IPS-NIHi7 (cell line): ENCODE measurements around the gene MYPN.
"Not testable (repeated sequence)": the region's sequence is repeated elsewhere in the genome, so short reads cannot be mapped to it uniquely, and the experiment has no call there.

Experiments used
- DNase-seq: peaks from one replicate; pipeline ENCODE4 v3.0.0; 2012; ENCODE audit warnings: mixed read lengths; ENCODE audit errors: extremely low spot score

MYPN gene

DNA sequence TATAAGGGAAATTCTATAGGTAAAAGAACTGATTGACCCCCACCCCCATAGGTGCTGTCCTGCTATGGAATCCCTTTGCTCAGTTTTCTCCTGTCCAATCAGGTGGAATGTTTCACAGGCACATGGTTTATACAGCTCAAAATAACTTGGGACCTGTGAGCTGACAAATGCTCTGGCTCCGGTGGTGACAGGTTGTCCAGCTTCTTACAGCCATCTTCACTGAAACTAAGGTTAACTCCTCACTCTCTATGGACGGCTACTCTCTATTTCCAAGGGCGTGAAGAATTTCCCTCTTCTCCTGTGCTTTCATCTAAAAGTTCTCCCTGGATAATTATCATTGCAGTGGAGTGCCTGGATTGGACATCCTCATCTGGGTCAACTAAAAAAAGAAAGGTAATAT is at the start of gene MYPN:
MYPN (plus strand) TSS at position 158 of the 400 bp plus-strand sequence. CDS start 11,951 bp downstream, outside the sequence.
- no peak for DNase-seq

- no peak for DNase-seq
Measured at GRCh38 chr10:68067029-68067428, 42.3 kb upstream of the MYPN start.

DNA sequence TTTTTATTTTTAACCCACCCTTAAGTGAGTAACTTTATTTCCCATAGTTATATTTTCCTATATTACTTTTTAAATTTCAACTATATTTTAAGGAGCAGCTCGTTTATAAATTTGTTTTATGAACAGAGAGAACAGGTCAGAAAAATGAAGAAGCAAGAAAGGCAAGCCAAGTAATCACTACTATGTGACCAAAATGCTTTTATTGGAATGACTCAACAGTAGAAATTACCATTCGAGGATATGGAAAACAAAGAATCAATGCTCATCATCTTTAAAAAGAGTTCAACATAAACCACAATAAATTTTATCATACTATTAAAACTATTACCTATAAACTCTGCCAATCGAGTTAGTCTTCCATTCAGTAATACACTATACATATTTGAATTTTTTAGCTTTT is 41.8 kb upstream of the MYPN start:
- no peak for DNase-seq

DNA sequence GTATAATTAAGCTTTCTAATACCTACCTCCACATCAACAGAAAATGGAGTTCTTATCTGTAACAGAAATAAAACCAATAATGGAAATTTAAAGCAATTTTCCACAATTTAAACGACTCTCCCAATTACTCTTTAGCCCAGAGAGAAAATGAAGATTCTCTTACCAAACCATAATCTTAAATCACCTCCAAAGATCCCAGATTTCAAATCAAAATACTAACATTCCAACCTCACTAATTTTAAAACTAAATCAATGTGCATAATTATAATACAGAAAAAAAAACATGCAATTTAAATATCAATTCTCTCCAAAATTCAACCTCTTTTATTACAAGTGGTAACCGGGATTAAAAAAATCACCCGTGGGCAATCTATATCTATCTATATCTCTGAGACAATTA is 35.7 kb upstream of the MYPN start:
- DNase-seq = no peak

GRCh38 chr10:68074031-68074774 is 35.1 kb upstream of the MYPN start:
- no peak for DNase-seq

DNA sequence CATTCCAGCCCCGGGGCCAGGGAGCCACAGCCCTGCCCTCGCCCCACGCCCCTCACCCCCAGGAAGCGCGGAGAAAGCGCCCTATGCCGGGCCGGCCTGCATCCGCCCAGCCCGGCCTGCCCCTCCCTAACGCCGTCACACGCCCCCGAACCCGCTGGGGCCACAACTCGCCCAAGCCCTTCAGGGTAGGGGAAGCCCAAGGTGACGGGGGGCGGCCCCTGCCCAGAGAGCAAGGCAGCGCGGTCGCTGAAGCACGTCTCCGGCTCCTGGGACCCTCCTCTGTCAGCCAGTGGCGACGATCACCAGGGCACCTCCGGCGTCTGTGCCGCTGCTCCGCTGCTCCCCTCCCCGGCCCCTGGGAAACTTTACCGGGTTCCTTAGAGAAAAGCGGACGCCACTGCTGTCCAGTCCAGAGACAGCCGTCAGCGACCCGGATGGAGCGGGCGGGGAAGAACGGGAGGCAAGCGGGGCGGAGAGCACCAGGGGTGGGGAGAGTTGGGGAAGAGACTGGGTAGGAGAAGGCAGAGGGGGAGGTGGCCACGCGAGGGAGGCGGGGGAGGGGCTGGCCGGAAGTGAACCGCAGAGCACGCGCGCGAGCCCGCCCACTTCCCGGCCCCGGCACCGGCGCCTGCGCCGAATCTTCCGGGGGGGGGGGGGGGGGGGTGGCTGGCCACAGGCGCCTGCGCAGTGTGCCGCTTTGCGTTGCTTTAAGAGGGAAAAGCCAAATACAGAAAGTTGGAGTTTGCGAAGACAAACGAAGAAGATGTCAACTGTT is 34.3 kb upstream of the MYPN start, which contains the start of gene HERC4:
HERC4 (minus strand) TSS at position 509 of the 775 bp plus-strand sequence. CDS start 2,175 bp downstream, outside the sequence.
- DNase-seq = peak; percentile 95

DNA sequence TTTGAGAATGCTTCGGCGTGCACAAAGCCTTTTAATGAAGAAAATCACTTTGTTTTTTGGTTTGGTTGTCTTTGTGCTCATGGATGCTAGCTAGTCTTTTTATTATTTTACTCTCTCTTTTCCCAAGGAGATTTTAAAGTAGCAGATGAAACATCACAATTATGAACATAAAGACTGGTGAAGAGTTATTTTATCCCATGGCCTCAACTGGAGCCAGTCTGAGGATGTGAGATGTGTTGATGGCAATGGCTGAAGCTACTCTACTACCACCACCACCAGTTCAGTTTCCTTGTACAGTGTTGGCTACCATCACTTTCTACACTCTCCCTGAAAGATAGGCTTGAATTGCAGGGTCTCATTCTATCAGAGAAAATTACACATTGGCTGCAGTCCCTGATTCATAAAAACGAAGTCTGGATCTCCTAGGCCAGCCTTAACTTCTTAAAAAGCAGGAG is 33.7 kb upstream of the MYPN start:
- DNase-seq = no peak

- not testable (repeated sequence) for DNase-seq
Measured at GRCh38 chr10:68076081-68076480, 33.2 kb upstream of the MYPN start.

- DNase-seq = no peak
Measured at GRCh38 chr10:68077026-68077425, 32.3 kb upstream of the MYPN start.

- no peak for DNase-seq
Measured at GRCh38 chr10:68079434-68079833, 29.9 kb upstream of the MYPN start.

DNA sequence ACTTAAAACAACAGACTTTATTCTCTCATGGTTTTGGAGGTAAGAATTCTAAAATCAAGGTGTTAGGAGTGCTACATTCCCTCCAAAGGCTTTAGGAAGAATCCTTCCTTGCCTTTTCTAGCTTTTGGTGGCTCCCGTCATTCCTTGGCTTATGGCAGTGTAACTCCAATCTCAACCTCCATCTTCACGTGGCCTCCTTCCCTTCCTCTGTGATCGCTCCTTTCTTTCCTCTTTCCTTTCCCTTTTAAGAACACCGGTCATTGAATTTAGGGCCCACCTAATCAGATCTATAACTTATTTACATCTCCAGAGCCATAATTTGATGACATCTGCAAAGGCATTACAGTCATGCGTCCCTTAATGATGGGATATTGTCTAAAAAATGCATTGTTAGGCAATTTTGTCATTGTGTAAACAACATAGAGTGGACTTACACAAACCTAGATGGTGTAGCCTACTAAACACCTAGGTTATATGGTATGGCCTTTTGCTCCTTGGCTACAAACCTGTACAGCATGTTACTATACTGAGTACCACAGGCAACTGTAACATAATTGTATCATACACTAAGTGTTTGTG is 28.3 kb upstream of the MYPN start:
- no peak for DNase-seq

GRCh38 chr10:68081916-68082315 is 27.4 kb upstream of the MYPN start:
- no peak for DNase-seq

DNA sequence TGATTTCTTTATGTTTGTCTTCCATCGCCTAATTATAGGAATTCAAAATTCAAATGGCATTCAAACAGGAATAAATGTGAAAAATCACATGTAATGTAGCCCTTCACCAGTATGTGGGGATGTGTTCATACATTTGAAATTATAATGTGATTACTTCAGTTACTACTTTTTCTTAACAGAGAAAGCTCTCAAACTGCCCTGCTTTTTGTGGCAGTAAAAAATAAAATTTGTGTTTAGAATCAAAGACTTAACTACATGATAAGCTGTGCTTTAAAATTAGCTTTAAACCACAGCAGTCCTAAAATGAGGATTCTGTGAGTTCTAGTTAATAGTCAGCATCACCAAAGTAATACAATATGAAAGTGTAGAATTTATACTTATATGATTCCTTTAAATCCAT is 26.4 kb upstream of the MYPN start:
- no peak for DNase-seq

DNA sequence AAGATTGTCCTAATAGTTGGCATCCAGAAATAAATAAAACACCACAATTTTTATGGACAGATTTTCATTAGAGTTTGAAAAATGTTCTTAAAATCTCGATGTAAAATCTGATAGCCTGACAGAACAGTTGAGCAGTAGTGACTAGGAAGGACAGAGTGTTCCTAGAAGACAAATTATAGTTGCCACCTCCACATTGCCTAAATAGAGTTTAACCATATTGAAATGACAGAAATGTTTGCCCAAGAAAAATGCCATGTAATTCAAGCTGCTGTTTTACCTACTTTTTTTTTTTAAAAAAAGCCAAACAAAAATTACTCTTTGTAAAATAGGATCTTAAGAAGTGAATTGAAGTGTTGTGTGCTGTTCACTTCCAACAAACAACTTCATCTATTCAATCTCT is 25.3 kb upstream of the MYPN start:
- DNase-seq = no peak

GRCh38 chr10:68084469-68084868 is 24.8 kb upstream of the MYPN start:
- DNase-seq = no peak

GRCh38 chr10:68086011-68086410 is 23.3 kb upstream of the MYPN start:
- DNase-seq = no peak

DNA sequence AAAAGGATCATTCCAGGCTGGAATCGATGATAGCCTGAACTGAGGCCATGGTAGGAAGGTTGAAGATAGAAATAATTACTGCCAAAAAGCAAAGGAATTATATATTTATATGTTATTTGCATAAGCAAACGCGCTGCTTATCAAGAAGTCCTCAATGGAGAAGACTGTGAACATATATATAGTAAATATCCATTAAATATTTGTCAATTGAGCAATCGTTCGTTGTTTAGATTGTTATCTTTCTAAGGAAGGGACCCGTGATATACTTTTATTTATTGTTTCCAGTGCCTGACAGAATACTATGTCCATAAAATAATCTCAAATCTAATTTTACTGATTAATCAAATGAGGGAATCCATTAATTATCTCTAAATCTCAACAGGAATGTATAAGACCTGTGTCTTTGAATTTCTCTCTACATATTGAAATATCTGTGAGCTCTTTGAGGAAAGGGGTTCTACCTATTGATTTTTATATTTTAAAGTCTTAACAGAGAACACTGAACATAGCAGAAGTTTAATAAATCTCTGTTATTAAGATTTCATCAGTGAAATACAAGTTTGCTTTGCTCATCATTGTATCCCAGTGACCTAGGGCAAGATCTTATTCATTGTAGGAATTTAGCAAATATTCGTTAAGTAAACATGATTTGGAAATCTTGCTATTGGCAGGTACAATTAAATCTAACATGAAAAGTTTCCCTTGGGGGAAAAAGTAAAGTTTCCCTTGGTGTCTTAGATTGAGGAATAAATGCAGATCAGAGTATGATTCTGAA is 22.2 kb upstream of the MYPN start:
- DNase-seq = no peak

DNA sequence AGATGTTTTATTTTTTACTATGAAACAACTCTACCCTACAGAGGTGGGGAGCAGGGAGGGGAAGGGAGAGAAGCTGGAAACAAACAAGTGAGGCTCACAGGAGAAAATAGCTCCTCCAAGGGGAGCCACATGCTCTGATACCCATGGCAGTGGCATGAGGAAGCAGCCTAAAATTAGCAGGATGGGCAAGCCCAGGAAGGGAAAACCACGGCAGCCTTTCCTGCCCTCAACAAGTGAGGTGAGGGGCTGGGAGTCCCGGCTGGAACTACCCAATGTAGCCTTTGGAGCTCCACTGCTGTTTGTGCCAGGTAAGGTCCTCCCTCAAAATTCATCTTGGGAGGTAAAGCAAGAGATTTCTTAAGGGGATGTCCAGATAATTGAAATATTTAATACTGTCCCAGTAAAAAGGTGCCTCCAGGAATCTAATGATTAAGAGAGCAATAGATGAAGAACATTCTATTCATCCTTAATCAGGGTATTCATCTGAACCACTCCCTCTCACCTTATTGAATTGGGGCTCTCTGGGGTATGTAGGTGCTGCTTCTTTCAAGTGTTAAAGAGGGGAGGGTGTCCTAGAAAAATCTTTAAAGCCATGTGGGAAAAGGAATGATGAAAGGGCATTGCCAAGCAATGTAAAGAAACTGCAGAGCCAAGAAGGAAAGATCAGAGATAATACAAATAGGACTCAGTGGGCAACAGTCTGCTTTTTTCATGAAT is 21.4 kb upstream of the MYPN start:
- DNase-seq = peak; percentile 19

DNA sequence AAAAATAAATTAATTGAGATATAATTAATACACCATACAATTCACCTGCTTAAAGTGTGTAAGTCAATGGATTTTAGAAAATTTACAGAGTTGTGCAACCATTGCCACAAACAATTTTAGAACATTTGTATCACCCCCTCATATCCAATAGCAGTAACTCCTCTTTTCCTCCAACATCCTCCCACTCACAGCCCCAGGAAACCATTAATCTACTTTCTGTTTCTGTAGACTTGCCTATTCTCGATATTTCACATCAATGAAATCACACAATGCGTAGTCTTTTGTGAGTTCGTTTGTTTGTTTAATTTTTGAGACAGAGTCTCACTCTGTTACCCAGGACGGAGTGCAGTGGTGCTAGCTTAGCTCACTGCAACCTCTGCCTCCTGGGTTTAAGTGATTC is 20.5 kb upstream of the MYPN start:
- DNase-seq = no peak

GRCh38 chr10:68090586-68090985 is 18.7 kb upstream of the MYPN start:
- DNase-seq = no peak

DNA sequence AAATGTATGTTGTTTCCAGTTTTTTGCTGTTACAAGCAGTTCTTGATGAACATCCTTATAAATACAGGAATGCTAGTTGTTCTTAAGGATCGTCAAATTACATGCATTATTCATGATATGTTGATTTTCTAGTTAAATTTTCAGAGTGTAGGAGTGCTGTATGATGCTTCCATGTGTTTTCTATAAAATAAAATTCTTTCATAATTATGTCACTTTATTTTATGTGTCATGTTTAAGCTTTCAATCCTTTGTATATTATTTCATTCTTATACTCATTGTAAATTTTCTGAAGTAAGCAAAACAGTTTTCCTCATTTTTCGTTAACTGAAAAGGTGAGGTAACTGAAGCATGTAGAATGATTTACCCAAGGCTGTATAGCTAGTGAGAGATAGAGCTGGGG is 16.8 kb upstream of the MYPN start:
- DNase-seq = no peak
